Posterior cingulate gyrus (tissue), 11 donors: ENCODE data around the gene CLSTN3.

Source experiments
- DNase-seq, 10 donors: peaks; one replicate each; pipeline versions ENCODE4 v3.0.0 to v3.0.0-alpha.2; 2020 to 2021; ENCODE audit warnings: mixed read lengths in 3 of 10
- intact Hi-C: fragments of 100-400 bp; cut with DNase I; formaldehyde crosslinking; loops from one replicate; pipeline ENCODE4 v1.15.1; 2023

The CLSTN3 gene

DNA sequence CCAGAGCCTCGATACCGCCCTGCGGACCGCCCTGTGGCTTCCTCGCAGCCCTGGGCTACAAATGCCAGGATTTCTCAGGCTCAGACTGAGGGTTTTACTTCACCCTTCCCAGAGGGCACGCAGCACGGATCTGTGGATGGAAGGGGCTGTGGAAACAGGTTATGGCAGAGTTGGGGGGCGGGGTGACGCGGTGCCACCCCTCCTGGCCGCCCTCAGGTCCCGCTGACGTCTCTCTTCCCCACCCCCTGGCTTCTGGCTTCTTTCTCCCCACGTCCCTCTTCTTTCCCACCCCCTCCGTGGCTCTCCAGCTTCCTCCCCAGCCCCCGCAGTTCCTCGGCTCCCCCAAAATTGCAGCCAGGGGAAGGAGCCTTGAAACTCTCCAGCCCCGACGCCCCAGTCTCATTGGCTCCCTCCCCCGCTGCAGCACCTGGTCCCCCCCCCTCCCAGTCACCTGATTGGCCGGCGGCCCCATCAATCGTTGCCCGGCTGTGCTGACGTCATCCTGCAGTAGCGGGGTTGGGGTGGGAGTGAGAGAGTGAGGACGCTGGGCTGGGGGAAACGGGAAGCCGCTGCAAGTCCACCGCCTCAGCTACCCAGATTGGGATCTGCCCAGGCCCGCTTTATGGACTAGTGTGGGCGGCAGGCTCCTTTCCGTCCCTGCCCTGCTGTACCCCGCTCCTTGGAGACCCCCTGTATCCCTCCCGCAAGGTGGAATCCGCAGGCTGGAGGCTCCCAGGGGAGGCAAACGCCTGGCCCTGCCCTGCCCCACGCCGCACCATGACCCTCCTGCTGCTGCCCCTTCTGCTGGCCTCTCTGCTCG is at the start of gene CLSTN3:
Gene CLSTN3 (plus strand): TSS at position 500 of the 820 bp plus-strand sequence. CDS start 278 bp downstream, at position 778.
- DNase-seq: peak; percentile 64 to 97 (median 85)
- intact Hi-C loops: loop anchor here (5.0 kb wide), 1 partner anchor 62 kb away; no protein-coding TSS in a partner anchor

- intact Hi-C loops: no loop called here
- DNase-seq: no peak
These were observed 49.1 kb upstream of the CLSTN3 start for GRCh38 chr12:7081037-7081436.

- DNase-seq: no peak
These were observed 47.0 kb upstream of the CLSTN3 start for GRCh38 chr12:7083125-7083524.

GRCh38 chr12:7089196-7089871 is 40.8 kb upstream of the CLSTN3 start:
- intact Hi-C loops: no loop called here
- DNase-seq: no peak

More at GRCh38 chr12:7083125-7083524, 47.0 kb upstream of the CLSTN3 start:
- intact Hi-C loops: no loop called here

DNA sequence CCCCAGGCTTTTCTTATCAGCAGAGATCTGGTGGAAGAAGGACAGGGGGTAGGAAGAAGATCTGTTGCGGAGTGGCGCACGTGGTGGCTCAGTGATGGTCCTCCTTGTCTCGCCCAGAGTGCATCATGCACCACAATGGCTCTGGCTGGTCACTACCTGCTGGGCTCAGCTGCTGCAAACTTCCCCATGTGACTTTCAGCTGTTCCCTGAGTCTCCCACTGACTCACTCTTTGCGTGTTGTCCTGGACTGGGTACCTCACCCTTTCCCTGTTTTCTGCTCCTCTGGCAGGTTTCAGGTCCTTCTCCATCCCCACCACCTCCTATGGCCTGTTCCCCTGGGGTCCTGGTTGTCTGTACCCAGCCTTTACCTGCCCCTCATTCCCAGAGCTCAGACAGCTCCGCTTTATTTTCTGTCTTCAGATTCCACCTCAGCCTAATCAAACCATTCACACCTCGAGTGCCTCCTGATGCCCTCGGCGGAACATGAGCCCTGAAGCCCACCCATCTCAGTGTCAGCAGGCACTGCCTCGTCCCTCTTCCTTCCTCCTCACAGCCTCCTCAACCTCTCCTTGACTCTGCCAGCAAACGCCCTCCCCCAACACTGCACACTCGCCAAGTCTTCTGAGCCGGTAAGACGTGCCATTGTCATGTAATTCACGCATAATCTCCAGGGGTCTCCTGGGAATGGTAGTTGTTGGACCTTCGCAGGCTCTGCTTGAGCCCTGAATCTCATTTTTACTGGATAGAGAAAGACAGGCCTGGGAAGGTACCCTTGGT is 39.8 kb upstream of the CLSTN3 start:
- no peak for DNase-seq
- intact Hi-C loops: loop anchor here (5.0 to 10.0 kb wide), 2 partner anchors 73 to 116 kb away; partner anchors contain the start of genes EMG1, LPCAT3 and PHB2

- no peak for DNase-seq
- intact Hi-C loops: loop anchor here (5.0 to 10.0 kb wide), 2 partner anchors 74 to 116 kb away; partner anchors contain the start of genes EMG1, LPCAT3 and PHB2
These were observed 39.0 kb upstream of the CLSTN3 start for GRCh38 chr12:7091171-7091570.

DNA sequence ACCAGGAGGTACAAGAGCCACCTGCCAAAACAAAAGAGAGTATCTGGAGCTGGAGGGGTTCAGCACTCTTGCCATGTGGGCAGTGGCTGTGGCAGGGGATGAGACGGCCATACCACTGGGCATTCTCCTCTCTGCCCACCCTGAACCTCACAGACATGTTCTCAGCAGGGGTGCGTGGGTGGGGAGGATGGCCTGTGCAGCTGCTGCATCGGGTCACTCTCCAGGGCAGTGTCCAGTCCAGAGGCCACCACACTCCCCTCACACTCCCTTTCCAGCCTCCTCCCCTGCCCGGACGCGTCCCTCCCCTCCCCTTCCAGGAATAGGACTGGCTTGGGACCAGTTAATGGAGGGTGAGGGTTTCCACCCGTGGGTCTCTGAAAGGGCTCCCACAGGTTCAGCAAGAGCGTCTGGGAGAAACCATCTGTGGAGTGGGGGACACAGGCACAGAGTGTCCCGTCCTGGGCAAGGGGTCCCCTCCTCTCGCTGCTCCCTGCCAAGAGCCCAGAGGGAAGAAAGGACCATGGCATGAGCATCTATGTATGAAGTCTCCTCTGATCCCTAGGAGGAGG is 38.4 kb upstream of the CLSTN3 start:
- intact Hi-C loops: loop anchor here (5.0 to 10.0 kb wide), 2 partner anchors 74 to 117 kb away; partner anchors contain the start of genes EMG1, LPCAT3 and PHB2
- DNase-seq: no peak

DNA sequence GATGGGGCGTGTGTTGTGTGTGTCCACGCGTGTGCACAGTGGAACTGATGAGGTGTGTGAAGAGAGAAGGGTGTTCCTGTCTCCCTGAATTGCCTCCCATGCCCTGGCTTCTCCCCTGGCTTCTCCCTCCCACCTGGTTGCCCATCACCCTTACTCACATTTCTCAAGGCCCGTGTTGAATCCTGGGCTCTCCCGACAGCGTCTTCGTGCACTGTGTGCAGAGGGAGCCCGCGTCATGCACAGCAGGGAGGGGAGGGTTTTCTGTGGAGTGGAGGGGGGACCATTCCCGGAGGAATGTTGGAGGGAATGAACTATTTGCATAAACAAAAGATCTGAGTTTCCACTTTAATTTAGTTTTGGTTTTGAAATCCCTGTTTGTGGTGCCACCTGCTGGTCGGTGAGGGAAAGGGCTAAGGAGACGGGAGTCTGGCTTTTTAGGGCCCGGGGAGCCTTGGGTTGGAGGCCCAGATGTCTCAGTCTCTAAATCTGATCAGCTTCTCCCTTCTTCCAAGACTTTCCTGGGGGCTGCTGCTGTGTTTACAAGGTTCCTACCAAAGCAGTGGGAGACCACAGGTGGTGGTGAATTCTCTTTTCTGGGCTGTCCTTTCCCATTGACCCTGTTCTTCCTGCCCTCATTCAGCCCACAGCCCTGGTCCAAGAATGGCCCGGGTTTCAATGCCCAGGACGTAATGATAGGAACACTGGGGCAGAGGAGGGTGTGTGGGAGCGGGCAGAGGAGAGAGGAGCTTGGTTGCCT is 37.8 kb upstream of the CLSTN3 start, which contains the start of gene C1R:
Gene C1R (minus strand): TSS at position 217 of the 757 bp plus-strand sequence. CDS start 57 bp downstream, at position 160.
- peak in 7 of 10 donors; percentile 63 to 92 (median 69) for DNase-seq
- intact Hi-C loops: loop anchor here (5.0 to 10.0 kb wide), 2 partner anchors 75 to 118 kb away; partner anchors contain the start of genes EMG1, LPCAT3 and PHB2

GRCh38 chr12:7092986-7093460 is 37.1 kb upstream of the CLSTN3 start:
- intact Hi-C loops: loop anchor here (5.0 to 10.0 kb wide), 2 partner anchors 76 to 118 kb away; partner anchors contain the start of genes EMG1, LPCAT3 and PHB2
- DNase-seq: no peak

DNA sequence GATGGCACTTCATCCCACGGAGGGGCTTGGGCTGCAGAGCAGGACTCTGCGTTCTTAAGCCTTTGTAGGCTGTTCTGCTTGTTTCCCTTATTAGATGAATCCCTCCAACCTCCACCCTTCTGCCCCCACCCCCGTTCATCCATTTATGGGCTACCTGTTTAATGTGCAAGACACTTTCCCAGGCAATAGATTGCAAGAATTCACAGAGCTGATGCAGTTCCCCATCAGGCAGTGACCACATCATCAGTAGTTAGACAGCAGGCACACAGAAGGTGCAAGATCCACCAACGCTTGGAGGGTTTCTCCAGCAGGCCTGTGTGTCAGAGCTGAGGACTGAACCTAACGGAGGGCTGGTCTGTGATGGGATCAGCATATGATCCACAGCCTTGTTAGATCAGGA is 36.7 kb upstream of the CLSTN3 start:
- intact Hi-C loops: loop anchor here (5.0 to 10.0 kb wide), 2 partner anchors 76 to 119 kb away; partner anchors contain the start of genes EMG1, LPCAT3 and PHB2
- no peak for DNase-seq

- no peak for DNase-seq
- intact Hi-C loops: loop anchor here (5.0 to 10.0 kb wide), 2 partner anchors 77 to 119 kb away; partner anchors contain the start of genes EMG1, LPCAT3 and PHB2
These were observed 36.3 kb upstream of the CLSTN3 start for GRCh38 chr12:7093892-7094291.

GRCh38 chr12:7096006-7096932 is 33.9 kb upstream of the CLSTN3 start:
- no peak for DNase-seq
- intact Hi-C loops: loop anchor here (10.0 kb wide), 1 partner anchor 121 kb away; the partner anchor contains the start of genes EMG1 and PHB2

DNA sequence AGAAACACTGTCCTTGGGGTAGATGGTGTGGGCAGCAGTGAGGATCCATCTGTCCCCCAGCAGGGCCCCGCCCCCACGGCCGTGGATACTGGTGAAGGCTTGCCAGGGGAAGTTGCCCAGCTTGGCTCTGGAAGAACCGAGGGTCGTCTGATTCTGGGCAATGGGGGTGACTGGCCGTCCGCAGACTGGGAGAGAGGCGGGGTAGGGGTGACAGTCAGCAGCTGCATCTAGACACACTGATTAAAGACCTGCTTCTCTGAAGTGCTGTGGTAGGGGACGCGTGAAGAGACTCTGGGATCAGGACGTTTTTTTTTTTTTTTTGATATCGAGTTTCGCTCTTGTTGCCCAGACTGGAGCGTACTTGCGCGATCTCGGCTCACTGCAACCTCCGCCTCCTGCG is 33.2 kb upstream of the CLSTN3 start:
- intact Hi-C loops: loop anchor here (10.0 kb wide), 1 partner anchor 122 kb away; the partner anchor contains the start of genes EMG1 and PHB2
- DNase-seq: peak in 1 of 10 donors; percentile 34

GRCh38 chr12:7099290-7099996 is 30.7 kb upstream of the CLSTN3 start:
- peak in 1 of 10 donors; percentile 42 for DNase-seq
- intact Hi-C loops: loop anchor here (10.0 kb wide), 1 partner anchor 125 kb away; the partner anchor contains the start of genes EMG1 and PHB2

DNA sequence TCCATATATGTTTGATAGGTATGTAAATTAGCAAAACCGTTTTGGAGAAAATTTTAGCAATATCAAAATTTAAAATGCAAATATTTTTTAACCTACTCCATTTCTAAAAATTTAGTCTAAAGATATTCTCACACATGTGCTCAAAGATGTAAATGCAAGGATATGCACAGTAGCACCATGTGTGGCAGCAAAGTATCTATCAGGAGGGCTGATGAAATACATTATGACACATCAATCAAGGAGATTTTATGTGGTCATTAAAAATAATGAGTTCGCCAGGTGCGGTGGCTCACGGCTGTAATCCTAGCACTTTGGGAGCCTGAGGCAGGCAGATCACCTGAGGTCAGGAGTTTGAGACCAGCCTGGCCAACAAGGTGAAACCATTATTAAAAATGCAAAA is 29.9 kb upstream of the CLSTN3 start:
- DNase-seq: no peak
- intact Hi-C loops: no loop called here

DNA sequence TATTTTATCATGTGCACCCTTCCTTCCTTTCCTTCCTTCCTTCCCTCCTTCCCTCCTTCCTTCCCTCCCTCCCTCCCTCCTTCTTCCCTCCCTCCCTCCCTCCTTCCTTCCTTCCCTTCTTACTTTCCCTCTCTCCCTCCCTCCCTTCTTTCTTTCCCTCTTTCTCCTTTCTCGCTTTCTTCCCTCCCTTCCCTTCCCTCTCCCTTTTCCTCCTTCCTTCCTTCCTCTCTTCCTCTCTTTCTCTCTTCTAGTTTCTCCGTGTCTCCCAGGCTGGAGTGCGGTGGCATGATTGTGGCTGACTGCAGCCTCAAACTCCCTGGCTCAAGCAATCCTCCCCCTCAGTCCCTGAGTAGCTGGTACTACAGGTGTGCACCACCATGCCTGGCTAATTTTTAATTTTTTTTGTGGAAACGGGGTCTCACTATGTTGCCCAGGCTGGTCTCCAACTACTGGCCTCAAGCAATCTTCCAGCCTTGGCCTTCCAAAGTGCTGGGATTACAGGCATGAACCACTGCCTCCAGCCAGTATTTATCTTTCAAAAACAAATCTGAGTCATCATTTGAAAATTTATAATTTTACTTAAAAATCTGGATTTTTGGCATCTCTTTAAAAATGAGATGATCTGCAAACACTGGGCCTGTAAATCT is 29.0 kb upstream of the CLSTN3 start:
- intact Hi-C loops: no loop called here
- no peak for DNase-seq
